ENCODE data around the gene GUCA2A. TPM values are rescaled to one million over a fixed set of nuclear protein-coding genes. Genes with fewer than 3 reads are reported as not detected.

Gene GUCA2A
- total RNA-seq, 1 donor = not detected

DNA sequence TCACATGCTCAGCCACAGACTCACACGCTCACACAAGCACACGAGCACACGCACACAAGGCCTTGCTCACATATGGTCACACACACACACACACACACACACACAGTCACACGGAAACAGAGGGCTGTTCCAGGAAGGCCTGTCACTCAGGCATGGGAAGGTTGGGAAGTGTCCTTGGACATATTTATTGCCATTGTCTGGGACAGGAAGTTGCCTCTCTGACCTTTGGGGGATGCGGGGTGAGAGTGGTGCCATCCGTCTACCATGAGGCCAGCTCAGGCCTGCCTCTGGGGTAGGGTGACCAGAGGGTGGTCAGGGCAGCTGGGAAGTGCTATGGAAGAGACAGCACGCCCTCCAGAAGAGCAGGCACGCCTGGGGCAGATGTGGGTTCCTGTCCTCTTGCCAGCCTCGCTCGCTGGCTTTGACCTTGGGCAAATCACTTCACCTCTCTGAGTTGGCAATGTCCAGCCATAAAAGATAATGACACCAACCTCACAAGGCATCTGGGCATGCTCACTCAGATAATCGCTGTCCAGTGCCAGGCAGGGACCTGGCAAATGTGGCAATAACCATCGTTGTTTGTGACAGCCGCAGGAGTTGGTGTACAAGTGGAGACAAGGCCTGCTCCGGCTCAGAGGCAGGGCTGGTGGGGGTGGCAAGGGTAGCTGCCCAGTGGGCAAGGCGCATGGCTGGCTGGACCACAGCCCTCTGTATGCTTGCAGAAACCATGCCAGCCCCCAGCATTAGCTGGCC is 8.0 kb upstream of the GUCA2A start:
- no peak for DNase-seq (ENCODE audit: low read depth)

DNA sequence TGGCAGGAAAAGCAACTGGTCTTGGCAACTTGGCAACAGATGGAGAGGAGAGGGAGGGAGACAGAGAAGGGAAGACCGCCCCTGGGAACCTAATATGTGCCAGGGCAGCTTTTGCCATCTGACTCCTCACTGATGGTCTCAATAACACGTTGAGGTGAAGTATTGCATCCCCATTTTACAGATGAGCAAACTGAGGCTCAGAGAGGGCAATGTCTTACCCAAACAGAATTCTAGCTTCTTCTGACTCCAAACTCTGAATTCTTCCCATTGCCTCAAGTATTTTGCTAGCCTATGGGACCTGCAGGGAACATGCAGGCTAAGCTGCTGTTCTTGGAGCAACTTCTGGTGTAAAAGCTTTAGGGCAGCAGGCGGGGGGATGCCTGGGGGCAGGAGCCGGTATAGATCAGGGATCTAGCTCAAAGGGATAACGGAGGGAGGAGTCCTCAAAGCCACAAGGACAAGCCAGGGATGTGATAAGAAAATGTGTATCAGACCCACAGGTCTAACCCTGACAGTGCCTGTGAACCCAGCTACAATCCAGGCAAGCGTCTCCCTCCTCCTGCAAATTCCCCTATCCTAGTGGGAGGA is 7.2 kb upstream of the GUCA2A start:
- DNase-seq (ENCODE audit: low read depth) = no peak
- TF ChIP-seq, protein P1, sequence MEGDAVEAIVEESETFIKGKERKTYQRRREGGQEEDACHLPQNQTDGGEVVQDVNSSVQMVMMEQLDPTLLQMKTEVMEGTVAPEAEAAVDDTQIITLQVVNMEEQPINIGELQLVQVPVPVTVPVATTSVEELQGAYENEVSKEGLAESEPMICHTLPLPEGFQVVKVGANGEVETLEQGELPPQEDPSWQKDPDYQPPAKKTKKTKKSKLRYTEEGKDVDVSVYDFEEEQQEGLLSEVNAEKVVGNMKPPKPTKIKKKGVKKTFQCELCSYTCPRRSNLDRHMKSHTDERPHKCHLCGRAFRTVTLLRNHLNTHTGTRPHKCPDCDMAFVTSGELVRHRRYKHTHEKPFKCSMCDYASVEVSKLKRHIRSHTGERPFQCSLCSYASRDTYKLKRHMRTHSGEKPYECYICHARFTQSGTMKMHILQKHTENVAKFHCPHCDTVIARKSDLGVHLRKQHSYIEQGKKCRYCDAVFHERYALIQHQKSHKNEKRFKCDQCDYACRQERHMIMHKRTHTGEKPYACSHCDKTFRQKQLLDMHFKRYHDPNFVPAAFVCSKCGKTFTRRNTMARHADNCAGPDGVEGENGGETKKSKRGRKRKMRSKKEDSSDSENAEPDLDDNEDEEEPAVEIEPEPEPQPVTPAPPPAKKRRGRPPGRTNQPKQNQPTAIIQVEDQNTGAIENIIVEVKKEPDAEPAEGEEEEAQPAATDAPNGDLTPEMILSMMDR (IDR thresholded peaks at IDR 0.05; ENCODE audit: insufficient read depth, low read depth, low read length) = no peak
- no peak overlapping the region for H3K4me3 ChIP-seq (ENCODE audit: low read depth, low read length)

More for the DNA sequence above, 8.0 kb upstream of the GUCA2A start:
- TF ChIP-seq, protein P1 (IDR thresholded peaks at IDR 0.05; ENCODE audit: insufficient read depth, low read depth, low read length) = no peak
- H3K4me3 ChIP-seq (ENCODE audit: low read depth, low read length) = no peak overlapping the region

DNA sequence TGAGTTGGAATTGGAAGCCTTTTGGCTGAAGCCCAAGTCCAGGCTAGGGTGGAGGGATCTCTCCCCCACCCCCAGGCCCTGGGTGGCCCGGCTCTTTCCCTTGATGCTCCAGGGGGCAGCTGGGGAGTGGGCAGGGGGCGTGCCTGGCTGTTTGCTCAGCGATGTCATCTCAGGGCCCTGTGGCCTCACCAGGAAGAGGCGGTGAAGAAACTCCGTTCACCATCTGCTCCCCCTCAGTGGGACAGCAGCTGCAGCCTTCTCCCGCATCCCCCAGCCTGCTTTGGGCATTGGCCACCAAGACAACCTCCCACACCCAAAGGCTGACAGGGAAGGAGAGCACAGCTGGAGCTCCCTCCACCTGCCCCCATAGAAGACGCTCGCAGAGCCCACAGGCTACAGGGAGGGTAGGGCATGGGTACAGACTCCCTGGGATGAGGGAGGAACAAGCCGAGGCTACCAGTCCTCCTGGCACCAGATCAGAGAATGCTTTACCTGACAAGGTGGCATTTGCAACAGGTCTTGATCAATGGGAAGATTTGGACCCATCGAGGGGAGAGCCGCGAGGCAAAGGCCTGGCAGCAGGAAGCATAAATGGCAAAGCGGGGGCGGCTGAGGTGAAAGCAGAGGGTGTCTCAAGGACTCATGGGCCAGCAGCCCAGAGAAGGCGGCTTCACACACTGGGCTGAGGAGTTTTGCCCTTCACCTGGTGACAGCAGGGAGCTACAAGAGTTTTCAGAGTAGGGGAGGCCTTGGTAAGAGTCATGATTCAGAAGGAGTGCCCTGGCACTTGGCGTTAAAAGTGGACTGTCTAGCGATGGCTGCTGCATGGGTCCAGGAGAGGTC is 6.5 kb upstream of the GUCA2A start:
- DNase-seq (ENCODE audit: low read depth) = no peak
- no peak overlapping the region for H3K4me3 ChIP-seq (ENCODE audit: low read depth, low read length)
- TF ChIP-seq, protein P1 (IDR thresholded peaks at IDR 0.05; ENCODE audit: insufficient read depth, low read depth, low read length) = no peak

DNA sequence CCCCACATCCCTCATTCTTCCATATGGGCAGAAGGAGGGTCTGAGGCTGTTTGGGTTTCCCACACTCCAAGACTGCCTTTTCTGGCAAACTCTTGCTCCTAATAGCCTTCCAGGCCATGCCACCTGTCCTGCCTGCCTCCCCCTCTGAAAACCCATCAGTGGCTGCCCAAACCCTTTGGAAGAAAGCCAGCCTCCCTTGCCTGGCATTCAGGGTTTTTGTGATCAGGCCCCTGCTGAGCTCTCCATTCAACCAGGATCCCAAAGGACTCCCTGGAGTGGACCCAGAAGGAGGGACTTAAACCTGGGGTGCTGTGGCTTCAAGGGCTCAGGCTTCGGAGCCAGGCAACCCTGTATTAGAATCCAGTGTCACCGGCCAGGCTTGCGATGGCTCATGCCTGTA is 4.2 kb upstream of the GUCA2A start:
- TF ChIP-seq, protein P1 (IDR thresholded peaks at IDR 0.05; ENCODE audit: insufficient read depth, low read depth, low read length) = no peak

DNA sequence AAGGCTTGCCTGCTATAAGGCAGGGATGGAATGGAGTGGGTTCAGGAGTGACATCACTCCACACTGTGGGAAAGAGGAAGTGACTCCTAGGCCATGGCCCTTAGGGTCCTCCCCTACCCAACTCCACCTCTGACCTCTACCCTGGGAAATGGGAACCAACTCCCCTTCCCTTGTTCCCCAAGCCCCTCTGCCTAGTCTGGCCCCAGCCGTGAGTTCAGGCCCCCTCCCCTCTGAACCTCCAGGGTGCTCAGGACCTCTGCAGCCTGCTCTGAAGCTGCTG is 3.8 kb upstream of the GUCA2A start:
- no peak overlapping the region for H3K4me3 ChIP-seq (ENCODE audit: low read depth, low read length)
- DNase-seq (ENCODE audit: low read depth) = no peak
- TF ChIP-seq, protein P1 (IDR thresholded peaks at IDR 0.05; ENCODE audit: insufficient read depth, low read depth, low read length) = no peak

More for the DNA sequence above, 4.2 kb upstream of the GUCA2A start:
- no peak for DNase-seq (ENCODE audit: low read depth)
- H3K4me3 ChIP-seq (ENCODE audit: low read depth, low read length) = no peak overlapping the region

DNA sequence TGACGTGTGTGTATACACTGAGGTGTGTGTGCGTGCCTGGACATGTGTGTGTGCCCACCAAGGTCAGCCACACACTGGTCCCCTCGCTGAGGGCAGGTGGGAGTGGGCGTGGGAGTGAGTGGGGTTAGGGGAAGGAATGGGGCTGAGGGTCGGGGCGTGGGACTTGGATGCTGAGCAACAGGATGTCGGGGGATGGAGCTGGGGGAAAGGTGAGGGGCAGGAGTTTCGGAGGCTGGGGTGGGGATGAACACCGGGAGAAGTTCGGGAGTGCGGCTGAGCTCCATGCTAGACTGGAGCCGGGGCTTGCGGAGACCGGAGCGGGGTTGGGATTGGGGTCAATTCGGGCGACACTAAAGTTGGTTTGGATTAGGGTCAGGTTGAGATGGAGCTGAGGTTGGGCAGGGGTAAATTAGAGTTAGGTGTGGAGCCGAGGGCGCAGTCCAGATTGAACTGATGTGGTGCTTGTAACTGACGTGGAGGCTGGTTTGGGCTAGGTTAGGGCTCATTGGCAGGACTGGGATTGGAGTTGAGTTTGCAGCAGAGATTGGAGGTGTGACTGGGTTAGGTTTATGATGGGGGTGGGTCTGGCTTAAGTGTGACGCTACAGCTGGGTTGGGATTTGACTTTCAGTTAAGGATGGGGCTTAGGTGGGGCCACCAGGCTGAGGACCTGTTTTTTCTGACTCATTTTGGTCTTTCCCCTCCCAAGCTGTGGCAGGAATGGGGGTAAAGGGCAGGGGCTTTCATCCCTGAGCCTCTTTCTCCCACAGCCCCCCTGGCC is 3.3 kb upstream of the GUCA2A start:
- TF ChIP-seq, protein P1 (IDR thresholded peaks at IDR 0.05; ENCODE audit: insufficient read depth, low read depth, low read length) = no peak
- no peak overlapping the region for H3K4me3 ChIP-seq (ENCODE audit: low read depth, low read length)
- DNase-seq (ENCODE audit: low read depth) = no peak

All from fibroblast of villous mesenchyme (primary cell).